Activated CD4-positive, alpha-beta T cell treated with anti-CD3 and anti-CD28 coated beads, Interleukin-2, amount 50 U/mL, for 48 hours (primary cell): ENCODE measurements around the gene AGAP1.

ENCODE experiments used
- DNase-seq, 2 experiments: peaks; one replicate each; pipeline ENCODE4 v3.0.0-alpha.2; 2020

The AGAP1 gene

GRCh38 chr2:235511187-235511661 is 17.4 kb downstream of the AGAP1 start:
- DNase-seq: no peak

GRCh38 chr2:235511751-235512698 is 18.2 kb downstream of the AGAP1 start:
- no peak for DNase-seq

- DNase-seq: no peak
These were observed 18.8 kb downstream of the AGAP1 start for GRCh38 chr2:235512699-235513053.

GRCh38 chr2:235513984-235514626 is 20.3 kb downstream of the AGAP1 start:
- no peak for DNase-seq

- no peak for DNase-seq
These were observed 21.0 kb downstream of the AGAP1 start for GRCh38 chr2:235514627-235515363.

GRCh38 chr2:235515364-235515742 is 21.5 kb downstream of the AGAP1 start:
- no peak for DNase-seq

- no peak for DNase-seq
These were observed 22.0 kb downstream of the AGAP1 start for GRCh38 chr2:235515821-235516220.

- no peak for DNase-seq
These were observed 22.4 kb downstream of the AGAP1 start for GRCh38 chr2:235516257-235516656.

GRCh38 chr2:235518322-235519090 is 24.7 kb downstream of the AGAP1 start:
- DNase-seq: no peak

- DNase-seq: no peak
These were observed 26.9 kb downstream of the AGAP1 start for GRCh38 chr2:235520787-235521186.

GRCh38 chr2:235521844-235522243 is 28.0 kb downstream of the AGAP1 start:
- DNase-seq: no peak

- no peak for DNase-seq
These were observed 29.2 kb downstream of the AGAP1 start for GRCh38 chr2:235523021-235523420.

- DNase-seq: no peak
These were observed 29.8 kb downstream of the AGAP1 start for GRCh38 chr2:235523486-235524150.

GRCh38 chr2:235526166-235526565 is 32.3 kb downstream of the AGAP1 start:
- no peak for DNase-seq

- DNase-seq: no peak
These were observed 34.1 kb downstream of the AGAP1 start for GRCh38 chr2:235527806-235528469.

- no peak for DNase-seq
These were observed 35.8 kb downstream of the AGAP1 start for GRCh38 chr2:235529621-235530020.

GRCh38 chr2:235530735-235531134 is 36.9 kb downstream of the AGAP1 start:
- DNase-seq: no peak

GRCh38 chr2:235532307-235532706 is 38.5 kb downstream of the AGAP1 start:
- DNase-seq: no peak

- DNase-seq: no peak
These were observed 39.4 kb downstream of the AGAP1 start for GRCh38 chr2:235533198-235533597.

- no peak for DNase-seq
These were observed 40.0 kb downstream of the AGAP1 start for GRCh38 chr2:235533616-235534385.
